Measurements from ENCODE around the gene MAN1A2. TPM values are rescaled to one million over a fixed set of nuclear protein-coding genes. Genes with fewer than 3 reads are reported as not detected.

The MAN1A2 gene
- total and polyA plus RNA-seq, 9 of the 15 experiments (the other 6 are each of a cell fraction or from before 2014, with no cell fraction given): 4.2 to 38.4 (median 18.7) TPM

GRCh38 chr1:117414943-117415342 lies 47.7 kb downstream of the MAN1A2 start (continued):
- TF ChIP-seq, protein P1, sequence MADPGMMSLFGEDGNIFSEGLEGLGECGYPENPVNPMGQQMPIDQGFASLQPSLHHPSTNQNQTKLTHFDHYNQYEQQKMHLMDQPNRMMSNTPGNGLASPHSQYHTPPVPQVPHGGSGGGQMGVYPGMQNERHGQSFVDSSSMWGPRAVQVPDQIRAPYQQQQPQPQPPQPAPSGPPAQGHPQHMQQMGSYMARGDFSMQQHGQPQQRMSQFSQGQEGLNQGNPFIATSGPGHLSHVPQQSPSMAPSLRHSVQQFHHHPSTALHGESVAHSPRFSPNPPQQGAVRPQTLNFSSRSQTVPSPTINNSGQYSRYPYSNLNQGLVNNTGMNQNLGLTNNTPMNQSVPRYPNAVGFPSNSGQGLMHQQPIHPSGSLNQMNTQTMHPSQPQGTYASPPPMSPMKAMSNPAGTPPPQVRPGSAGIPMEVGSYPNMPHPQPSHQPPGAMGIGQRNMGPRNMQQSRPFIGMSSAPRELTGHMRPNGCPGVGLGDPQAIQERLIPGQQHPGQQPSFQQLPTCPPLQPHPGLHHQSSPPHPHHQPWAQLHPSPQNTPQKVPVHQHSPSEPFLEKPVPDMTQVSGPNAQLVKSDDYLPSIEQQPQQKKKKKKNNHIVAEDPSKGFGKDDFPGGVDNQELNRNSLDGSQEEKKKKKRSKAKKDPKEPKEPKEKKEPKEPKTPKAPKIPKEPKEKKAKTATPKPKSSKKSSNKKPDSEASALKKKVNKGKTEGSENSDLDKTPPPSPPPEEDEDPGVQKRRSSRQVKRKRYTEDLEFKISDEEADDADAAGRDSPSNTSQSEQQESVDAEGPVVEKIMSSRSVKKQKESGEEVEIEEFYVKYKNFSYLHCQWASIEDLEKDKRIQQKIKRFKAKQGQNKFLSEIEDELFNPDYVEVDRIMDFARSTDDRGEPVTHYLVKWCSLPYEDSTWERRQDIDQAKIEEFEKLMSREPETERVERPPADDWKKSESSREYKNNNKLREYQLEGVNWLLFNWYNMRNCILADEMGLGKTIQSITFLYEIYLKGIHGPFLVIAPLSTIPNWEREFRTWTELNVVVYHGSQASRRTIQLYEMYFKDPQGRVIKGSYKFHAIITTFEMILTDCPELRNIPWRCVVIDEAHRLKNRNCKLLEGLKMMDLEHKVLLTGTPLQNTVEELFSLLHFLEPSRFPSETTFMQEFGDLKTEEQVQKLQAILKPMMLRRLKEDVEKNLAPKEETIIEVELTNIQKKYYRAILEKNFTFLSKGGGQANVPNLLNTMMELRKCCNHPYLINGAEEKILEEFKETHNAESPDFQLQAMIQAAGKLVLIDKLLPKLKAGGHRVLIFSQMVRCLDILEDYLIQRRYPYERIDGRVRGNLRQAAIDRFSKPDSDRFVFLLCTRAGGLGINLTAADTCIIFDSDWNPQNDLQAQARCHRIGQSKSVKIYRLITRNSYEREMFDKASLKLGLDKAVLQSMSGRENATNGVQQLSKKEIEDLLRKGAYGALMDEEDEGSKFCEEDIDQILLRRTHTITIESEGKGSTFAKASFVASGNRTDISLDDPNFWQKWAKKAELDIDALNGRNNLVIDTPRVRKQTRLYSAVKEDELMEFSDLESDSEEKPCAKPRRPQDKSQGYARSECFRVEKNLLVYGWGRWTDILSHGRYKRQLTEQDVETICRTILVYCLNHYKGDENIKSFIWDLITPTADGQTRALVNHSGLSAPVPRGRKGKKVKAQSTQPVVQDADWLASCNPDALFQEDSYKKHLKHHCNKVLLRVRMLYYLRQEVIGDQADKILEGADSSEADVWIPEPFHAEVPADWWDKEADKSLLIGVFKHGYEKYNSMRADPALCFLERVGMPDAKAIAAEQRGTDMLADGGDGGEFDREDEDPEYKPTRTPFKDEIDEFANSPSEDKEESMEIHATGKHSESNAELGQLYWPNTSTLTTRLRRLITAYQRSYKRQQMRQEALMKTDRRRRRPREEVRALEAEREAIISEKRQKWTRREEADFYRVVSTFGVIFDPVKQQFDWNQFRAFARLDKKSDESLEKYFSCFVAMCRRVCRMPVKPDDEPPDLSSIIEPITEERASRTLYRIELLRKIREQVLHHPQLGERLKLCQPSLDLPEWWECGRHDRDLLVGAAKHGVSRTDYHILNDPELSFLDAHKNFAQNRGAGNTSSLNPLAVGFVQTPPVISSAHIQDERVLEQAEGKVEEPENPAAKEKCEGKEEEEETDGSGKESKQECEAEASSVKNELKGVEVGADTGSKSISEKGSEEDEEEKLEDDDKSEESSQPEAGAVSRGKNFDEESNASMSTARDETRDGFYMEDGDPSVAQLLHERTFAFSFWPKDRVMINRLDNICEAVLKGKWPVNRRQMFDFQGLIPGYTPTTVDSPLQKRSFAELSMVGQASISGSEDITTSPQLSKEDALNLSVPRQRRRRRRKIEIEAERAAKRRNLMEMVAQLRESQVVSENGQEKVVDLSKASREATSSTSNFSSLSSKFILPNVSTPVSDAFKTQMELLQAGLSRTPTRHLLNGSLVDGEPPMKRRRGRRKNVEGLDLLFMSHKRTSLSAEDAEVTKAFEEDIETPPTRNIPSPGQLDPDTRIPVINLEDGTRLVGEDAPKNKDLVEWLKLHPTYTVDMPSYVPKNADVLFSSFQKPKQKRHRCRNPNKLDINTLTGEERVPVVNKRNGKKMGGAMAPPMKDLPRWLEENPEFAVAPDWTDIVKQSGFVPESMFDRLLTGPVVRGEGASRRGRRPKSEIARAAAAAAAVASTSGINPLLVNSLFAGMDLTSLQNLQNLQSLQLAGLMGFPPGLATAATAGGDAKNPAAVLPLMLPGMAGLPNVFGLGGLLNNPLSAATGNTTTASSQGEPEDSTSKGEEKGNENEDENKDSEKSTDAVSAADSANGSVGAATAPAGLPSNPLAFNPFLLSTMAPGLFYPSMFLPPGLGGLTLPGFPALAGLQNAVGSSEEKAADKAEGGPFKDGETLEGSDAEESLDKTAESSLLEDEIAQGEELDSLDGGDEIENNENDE (IDR thresholded peaks at IDR 0.05; ENCODE audit: low read depth, low read length): no peak

Measured in K562 (cell line).